Activated CD4-positive, alpha-beta T cell treated with anti-CD3 and anti-CD28 coated beads, Interleukin-2, amount 50 U/mL, for 48 hours (primary cell): ENCODE measurements around the gene ERCC6L2.

Source experiments
- DNase-seq, 2 experiments: peaks; one replicate each; pipeline ENCODE4 v3.0.0-alpha.2; 2020

ERCC6L2 gene

GRCh38 chr9:95930277-95930676 lies 54.8 kb downstream of the ERCC6L2 start:
- DNase-seq: no peak

GRCh38 chr9:95935861-95936578 lies 60.5 kb downstream of the ERCC6L2 start:
- DNase-seq: no peak

GRCh38 chr9:95936579-95937075 lies 61.1 kb downstream of the ERCC6L2 start:
- DNase-seq: no peak

- no peak for DNase-seq
These were observed 61.6 kb downstream of the ERCC6L2 start for GRCh38 chr9:95937131-95937530.

GRCh38 chr9:95938724-95939123 lies 63.2 kb downstream of the ERCC6L2 start:
- no peak for DNase-seq

- DNase-seq: no peak
These were observed 64.0 kb downstream of the ERCC6L2 start for GRCh38 chr9:95939472-95939871.

- no peak for DNase-seq
These were observed 64.8 kb downstream of the ERCC6L2 start for GRCh38 chr9:95940265-95940664.

- no peak for DNase-seq
These were observed 66.5 kb downstream of the ERCC6L2 start for GRCh38 chr9:95942016-95942415.

GRCh38 chr9:95947118-95947517 lies 71.6 kb downstream of the ERCC6L2 start:
- no peak for DNase-seq

GRCh38 chr9:95952471-95952870 lies 77.0 kb downstream of the ERCC6L2 start:
- DNase-seq: no peak

GRCh38 chr9:95953986-95954385 lies 78.5 kb downstream of the ERCC6L2 start:
- no peak for DNase-seq

GRCh38 chr9:95954940-95955339 lies 79.4 kb downstream of the ERCC6L2 start:
- DNase-seq: no peak

- no peak for DNase-seq
These were observed 87.4 kb downstream of the ERCC6L2 start for GRCh38 chr9:95962936-95963335.

- no peak for DNase-seq
These were observed 88.2 kb downstream of the ERCC6L2 start for GRCh38 chr9:95963659-95964058.

- no peak for DNase-seq
These were observed 90.8 kb downstream of the ERCC6L2 start for GRCh38 chr9:95966306-95966705.

- no peak for DNase-seq
These were observed 94.8 kb downstream of the ERCC6L2 start for GRCh38 chr9:95970317-95970716.

GRCh38 chr9:95971815-95972214 lies 96.3 kb downstream of the ERCC6L2 start:
- no peak for DNase-seq

GRCh38 chr9:95974389-95974788 lies 98.9 kb downstream of the ERCC6L2 start:
- no peak for DNase-seq

- no peak for DNase-seq
These were observed 101.9 kb downstream of the ERCC6L2 start for GRCh38 chr9:95977371-95977770.

- no peak for DNase-seq
These were observed 102.6 kb downstream of the ERCC6L2 start for GRCh38 chr9:95978106-95978505.

- no peak for DNase-seq
These were observed 104.0 kb downstream of the ERCC6L2 start for GRCh38 chr9:95979446-95979845.

GRCh38 chr9:95980262-95981125 lies 105.0 kb downstream of the ERCC6L2 start:
- DNase-seq: no peak

GRCh38 chr9:95981761-95982390 lies 106.4 kb downstream of the ERCC6L2 start:
- no peak for DNase-seq
